Stimulated activated naive B cell treated with anti-CD40 and anti-IgM and Interleukin-4, amounts not matched to agents 10 μg/mL and 1 μg/mL and 100 μg/mL, for 72 hours (primary cell): Measurements from ENCODE around the gene RECK.

Experiments
- ATAC-seq, 2 donors: fragments of 150-1000 bp; cut with Tn5 transposase; replicated peaks; 2 replicates each; pipeline ENCODE4 v1.10.0; 2021; ENCODE audit warnings: moderate library complexity in 1 of 2
- DNase-seq: peaks from one replicate; pipeline ENCODE4 v3.0.0; 2021
- H3K27ac Mint-ChIP-seq: one replicate; pipeline ENCODE4 v1.8.0; 2022; ENCODE audit warnings: mild to moderate bottlenecking, mixed read lengths
- H3K27me3 Mint-ChIP-seq, 2 donors: one replicate each; pipeline ENCODE4 v1.8.0; 2022; ENCODE audit warnings: mixed read lengths in 2 of 2
- H3K36me3 Mint-ChIP-seq, 2 donors: one replicate each; pipeline ENCODE4 v1.8.0; 2022; ENCODE audit warnings: mixed read lengths in 2 of 2, mild to moderate bottlenecking in 1 of 2
- H3K4me1 Mint-ChIP-seq, 2 donors: one replicate each; pipeline ENCODE4 v1.8.0; 2022; ENCODE audit warnings: mixed read lengths in 2 of 2, mild to moderate bottlenecking in 1 of 2
- H3K4me3 Mint-ChIP-seq, 2 donors: one replicate each; pipeline ENCODE4 v1.8.0; 2022; ENCODE audit warnings: mild to moderate bottlenecking in 2 of 2, mixed read lengths in 2 of 2, moderate library complexity in 1 of 2
- H3K9me3 Mint-ChIP-seq, 2 donors: one replicate each; pipeline ENCODE4 v1.8.0; 2022; ENCODE audit warnings: mixed read lengths in 2 of 2, mild to moderate bottlenecking in 1 of 2

Gene RECK

GRCh38 chr9:36138901-36139300 lies 102.2 kb downstream of the RECK start:
- no peaks in the 10 kb centered on the region for H3K9me3 Mint-ChIP-seq
- H3K27me3 Mint-ChIP-seq = peaks cover 0 to 3% of the 10 kb centered on the region in 2 donors
- no peak overlapping the region for H3K4me3 Mint-ChIP-seq
- peaks cover 58 to 78% of the 10 kb centered on the region in 2 donors for H3K4me1 Mint-ChIP-seq
- no peak for ATAC-seq
- no peak overlapping the region for H3K27ac Mint-ChIP-seq
- no peak for DNase-seq
- peaks cover 0 to 2% of the 10 kb centered on the region in 2 donors for H3K36me3 Mint-ChIP-seq

DNA sequence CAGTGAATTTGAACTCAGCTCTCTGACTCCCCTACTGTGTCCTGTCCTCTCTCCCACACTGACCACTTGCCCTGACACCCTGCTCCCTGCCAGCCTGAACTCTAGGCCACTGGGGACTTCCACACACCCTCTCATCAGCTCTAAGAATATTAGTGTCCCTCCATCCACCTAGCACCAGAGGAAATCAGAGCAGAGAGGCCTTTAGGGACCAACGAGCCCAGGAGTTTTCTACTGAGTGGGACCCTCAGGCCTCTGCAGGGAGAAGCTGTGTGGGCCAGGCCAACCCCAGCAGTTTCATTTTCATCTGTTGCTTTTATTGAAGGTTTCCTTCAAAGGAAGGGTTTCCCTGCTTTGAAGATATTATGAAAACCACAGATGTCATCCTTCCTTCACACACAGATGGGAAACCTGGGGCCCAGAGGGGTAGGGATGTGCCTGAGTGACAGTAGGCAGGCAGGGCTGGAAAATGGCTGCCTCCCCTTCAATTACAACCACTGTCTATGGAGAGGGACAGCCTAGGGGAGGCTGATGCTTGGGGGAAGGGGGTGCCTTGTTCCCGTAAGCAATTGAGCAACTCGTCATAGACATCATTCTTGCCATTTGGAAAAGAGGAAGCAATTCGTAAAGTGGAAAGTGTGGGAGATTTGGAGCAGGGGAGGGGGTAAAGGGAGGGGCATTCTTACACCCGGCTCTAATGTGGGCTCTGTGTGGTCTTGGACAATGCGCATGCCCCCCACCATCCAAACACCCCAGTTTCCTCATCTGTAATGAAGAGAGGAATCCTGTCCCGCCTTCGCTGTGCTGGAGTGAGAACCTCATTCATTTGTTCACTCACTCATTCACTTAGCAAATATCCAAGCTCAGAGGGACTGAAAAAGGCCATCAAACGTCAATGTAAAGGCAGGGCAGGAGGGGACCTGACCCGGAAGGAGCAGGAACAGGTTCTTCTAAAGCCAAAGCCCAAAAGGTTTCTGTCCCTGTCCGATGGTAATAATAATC lies 103.7 kb downstream of the RECK start:
- peak overlapping the region; percentile 54 to 62 for H3K4me3 Mint-ChIP-seq
- peaks cover 72 to 93% of the 10 kb centered on the region in 2 donors for H3K4me1 Mint-ChIP-seq
- ATAC-seq (peak in 1 of 2 donors; percentile 9), DNase-seq (no peak)
- peak overlapping the region; percentile 37 for H3K27ac Mint-ChIP-seq
- peaks cover 2% of the 10 kb centered on the region in 2 donors for H3K9me3 Mint-ChIP-seq
- H3K27me3 Mint-ChIP-seq = peaks cover 0 to 3% of the 10 kb centered on the region in 2 donors
- peaks cover 3% of the 10 kb centered on the region in 2 donors for H3K36me3 Mint-ChIP-seq

- no peaks in the 10 kb centered on the region for H3K27me3 Mint-ChIP-seq
- H3K36me3 Mint-ChIP-seq = peaks cover 12% of the 10 kb centered on the region in 2 donors
- peaks cover 70 to 95% of the 10 kb centered on the region in 2 donors for H3K4me1 Mint-ChIP-seq
- H3K27ac Mint-ChIP-seq = peak overlapping the region; percentile 98
- DNase-seq = no peak
- ATAC-seq = no peak
- H3K4me3 Mint-ChIP-seq = peak overlapping the region in 1 of 2 donors; percentile 41
- peaks cover 10 to 11% of the 10 kb centered on the region in 2 donors for H3K9me3 Mint-ChIP-seq
Observed at GRCh38 chr9:36141288-36141687, 104.6 kb downstream of the RECK start.

DNA sequence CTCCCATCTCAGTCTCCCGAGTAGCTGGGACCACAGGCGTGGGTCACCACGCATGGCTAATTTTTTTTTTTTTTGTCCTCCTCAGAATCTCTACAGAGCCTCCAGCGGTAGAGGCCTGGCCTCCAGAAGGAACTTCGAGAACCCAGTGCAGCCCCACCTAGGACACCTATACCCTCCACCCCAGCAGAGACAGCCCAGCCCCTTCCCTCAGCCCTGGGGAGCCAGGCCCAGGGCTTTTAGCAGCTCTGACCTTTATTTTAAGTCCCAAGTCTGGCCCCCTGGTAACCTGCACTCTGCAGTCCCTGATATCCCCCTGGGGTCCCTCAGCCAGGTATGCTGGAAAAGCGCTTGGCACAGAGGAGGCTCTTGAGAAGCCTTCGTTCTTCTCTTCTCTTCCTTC lies 105.0 kb downstream of the RECK start:
- Mint-ChIP-seq H3K4me3 (peak overlapping the region; percentile 13 to 14), H3K9me3 (peaks cover 10 to 13% of the 10 kb centered on the region in 2 donors), H3K36me3 (peaks cover 14% of the 10 kb centered on the region in 2 donors), H3K4me1 (peaks cover 70 to 97% of the 10 kb centered on the region in 2 donors), H3K27me3 (no peaks in the 10 kb centered on the region), H3K27ac (peak overlapping the region; percentile 98)
- no peak for DNase-seq
- ATAC-seq = no peak

GRCh38 chr9:36142510-36143244 lies 106.0 kb downstream of the RECK start:
- Mint-ChIP-seq H3K27ac (peak overlapping the region; percentile 98), H3K9me3 (peaks cover 10 to 13% of the 10 kb centered on the region in 2 donors), H3K4me3 (peak overlapping the region; percentile 80 to 82), H3K36me3 (peaks cover 20 to 23% of the 10 kb centered on the region in 2 donors), H3K27me3 (no peaks in the 10 kb centered on the region), H3K4me1 (peaks cover 67 to 96% of the 10 kb centered on the region in 2 donors)
- ATAC-seq (peak; percentile 59 to 61), DNase-seq (no peak)

DNA sequence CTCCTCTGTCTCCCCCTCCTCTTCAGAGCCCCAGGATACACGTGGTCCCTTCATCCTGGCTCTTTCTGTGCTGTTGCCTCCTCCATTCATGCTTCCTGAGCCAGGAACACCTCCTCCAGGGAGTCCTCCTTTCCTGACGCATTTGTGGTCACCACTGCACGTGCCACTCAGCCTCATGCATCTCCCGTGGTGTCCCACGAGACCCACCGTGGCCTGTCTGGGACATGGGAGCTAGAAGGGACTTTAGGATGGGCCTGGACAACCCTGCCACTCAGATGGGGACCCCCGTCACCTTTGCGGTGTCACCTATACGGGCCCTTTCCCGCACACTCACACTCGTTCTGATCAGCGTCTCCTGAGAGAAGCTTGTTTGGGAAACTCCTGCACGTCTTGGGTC lies 106.5 kb downstream of the RECK start:
- no peaks in the 10 kb centered on the region for H3K27me3 Mint-ChIP-seq
- no peak for ATAC-seq
- H3K36me3 Mint-ChIP-seq = peaks cover 20 to 25% of the 10 kb centered on the region in 2 donors
- peak overlapping the region; percentile 98 for H3K27ac Mint-ChIP-seq
- peaks cover 10 to 13% of the 10 kb centered on the region in 2 donors for H3K9me3 Mint-ChIP-seq
- H3K4me1 Mint-ChIP-seq = peaks cover 64 to 91% of the 10 kb centered on the region in 2 donors
- H3K4me3 Mint-ChIP-seq = peak overlapping the region; percentile 80 to 82
- no peak for DNase-seq

DNA sequence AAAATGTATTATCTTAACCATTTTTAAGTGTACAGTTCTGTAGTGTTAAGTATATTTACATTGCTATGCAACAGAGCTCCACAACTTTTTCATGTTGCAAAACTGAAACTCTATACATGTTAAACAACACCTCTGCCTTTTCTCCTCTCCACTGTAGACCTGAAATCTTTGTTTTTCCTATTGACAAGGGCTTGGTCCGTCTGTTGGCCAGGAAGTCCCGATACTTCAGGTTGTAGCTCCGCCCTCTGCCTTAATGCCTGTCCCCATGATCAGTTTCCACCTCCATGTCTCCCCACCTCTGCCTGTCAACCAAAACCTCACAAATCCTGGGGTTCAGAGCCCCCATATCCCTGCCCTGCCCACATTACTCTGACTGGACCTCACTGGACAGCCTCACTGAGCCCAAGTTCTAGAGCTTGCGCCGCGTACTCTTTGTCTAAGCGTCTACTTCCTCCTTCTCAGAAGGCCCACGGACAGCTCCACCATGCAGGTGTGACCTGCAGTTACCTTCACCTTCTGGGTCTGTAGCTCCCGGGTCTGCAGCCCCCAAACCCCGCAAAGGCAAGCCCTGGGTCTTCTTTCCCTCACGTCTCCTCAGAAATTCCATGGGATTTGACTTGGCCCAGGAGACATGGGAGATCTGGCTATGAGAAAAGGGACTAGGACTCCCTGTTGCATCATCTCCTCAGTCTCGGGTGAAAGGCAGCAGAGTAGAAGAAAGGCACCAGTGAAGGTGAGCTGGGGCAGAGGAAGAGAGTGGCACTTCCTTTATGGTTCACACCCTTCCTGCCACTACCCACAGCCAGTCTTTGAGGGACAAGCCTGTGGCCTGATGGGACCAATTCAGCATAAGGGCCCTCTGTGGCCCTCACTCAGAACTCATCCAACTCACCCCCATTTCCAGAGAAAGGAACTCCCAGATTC lies 107.9 kb downstream of the RECK start:
- Mint-ChIP-seq H3K4me3 (peak overlapping the region; percentile 80 to 82), H3K36me3 (peaks cover 20 to 25% of the 10 kb centered on the region in 2 donors), H3K4me1 (peaks cover 52 to 79% of the 10 kb centered on the region in 2 donors), H3K27me3 (no peaks in the 10 kb centered on the region), H3K27ac (peak overlapping the region; percentile 98), H3K9me3 (peaks cover 10 to 13% of the 10 kb centered on the region in 2 donors)
- DNase-seq (no peak), ATAC-seq (peak; percentile 30 to 41)

GRCh38 chr9:36145970-36146369 lies 109.3 kb downstream of the RECK start:
- no peak overlapping the region for H3K27ac Mint-ChIP-seq
- H3K4me1 Mint-ChIP-seq = peaks cover 49 to 78% of the 10 kb centered on the region in 2 donors
- peaks cover 20 to 27% of the 10 kb centered on the region in 2 donors for H3K36me3 Mint-ChIP-seq
- H3K4me3 Mint-ChIP-seq = no peak overlapping the region
- DNase-seq = no peak
- no peaks in the 10 kb centered on the region for H3K27me3 Mint-ChIP-seq
- no peak for ATAC-seq
- peaks cover 10 to 13% of the 10 kb centered on the region in 2 donors for H3K9me3 Mint-ChIP-seq

GRCh38 chr9:36146651-36147050 lies 109.9 kb downstream of the RECK start:
- Mint-ChIP-seq H3K36me3 (peaks cover 22 to 32% of the 10 kb centered on the region in 2 donors), H3K27ac (no peak overlapping the region)
- no peak for ATAC-seq

DNA sequence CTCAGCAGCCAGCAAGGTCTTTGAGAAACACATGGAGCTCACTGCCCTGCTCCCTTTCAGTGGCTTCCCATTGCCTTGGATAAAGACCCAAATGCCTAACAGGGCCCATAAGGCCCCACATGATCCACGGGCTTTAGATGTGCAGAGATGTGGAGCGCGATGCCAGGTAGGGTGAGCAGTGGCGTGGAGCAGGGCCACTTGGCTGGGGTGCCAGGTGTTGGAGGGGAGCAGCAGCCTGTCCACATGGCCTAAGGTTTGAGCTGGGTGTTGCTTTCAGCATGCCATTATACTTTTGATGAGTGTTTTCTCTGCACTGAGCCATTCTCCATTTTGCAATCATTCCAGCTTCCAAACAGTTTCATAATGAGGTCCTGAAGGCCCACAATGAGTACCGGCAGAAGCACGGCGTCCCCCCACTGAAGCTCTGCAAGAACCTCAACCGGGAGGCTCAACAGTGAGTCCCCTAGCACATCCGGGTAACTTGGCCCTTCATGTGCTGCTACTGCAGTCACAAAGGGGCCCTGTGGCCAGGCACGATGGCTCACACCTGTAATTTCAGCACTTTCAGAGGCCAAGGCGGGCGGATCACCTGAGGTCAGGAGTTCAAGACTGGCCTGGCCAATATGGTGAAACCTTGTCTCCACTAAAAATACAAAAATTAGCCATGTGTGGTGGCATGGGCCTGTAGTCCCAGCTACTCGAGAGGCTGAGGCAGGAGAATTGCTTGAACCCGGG lies 110.9 kb downstream of the RECK start:
- H3K27me3 Mint-ChIP-seq = no peaks in the 10 kb centered on the region
- no peak overlapping the region for H3K4me3 Mint-ChIP-seq
- H3K36me3 Mint-ChIP-seq = peaks cover 22 to 36% of the 10 kb centered on the region in 2 donors
- DNase-seq (no peak), ATAC-seq (no peak)
- peaks cover 48 to 76% of the 10 kb centered on the region in 2 donors for H3K4me1 Mint-ChIP-seq
- peak overlapping the region; percentile 47 for H3K27ac Mint-ChIP-seq
- H3K9me3 Mint-ChIP-seq = peaks cover 10 to 13% of the 10 kb centered on the region in 2 donors

More at GRCh38 chr9:36146651-36147050, 109.9 kb downstream of the RECK start:
- peaks cover 51 to 78% of the 10 kb centered on the region in 2 donors for H3K4me1 Mint-ChIP-seq
- H3K9me3 Mint-ChIP-seq = peaks cover 10 to 13% of the 10 kb centered on the region in 2 donors
- no peaks in the 10 kb centered on the region for H3K27me3 Mint-ChIP-seq
- DNase-seq = no peak
- no peak overlapping the region for H3K4me3 Mint-ChIP-seq

GRCh38 chr9:36148311-36149051 lies 111.8 kb downstream of the RECK start:
- H3K4me3 Mint-ChIP-seq = no peak overlapping the region
- H3K27ac Mint-ChIP-seq = no peak overlapping the region

GRCh38 chr9:36149197-36149596 lies 112.5 kb downstream of the RECK start:
- ATAC-seq = no peak
- no peak for DNase-seq
- H3K4me3 Mint-ChIP-seq = no peak overlapping the region
- H3K4me1 Mint-ChIP-seq = peaks cover 45 to 74% of the 10 kb centered on the region in 2 donors
- peaks cover 10 to 13% of the 10 kb centered on the region in 2 donors for H3K9me3 Mint-ChIP-seq
- H3K36me3 Mint-ChIP-seq = peaks cover 26 to 41% of the 10 kb centered on the region in 2 donors
- H3K27me3 Mint-ChIP-seq = no peaks in the 10 kb centered on the region
- H3K27ac Mint-ChIP-seq = no peak overlapping the region

More at GRCh38 chr9:36148311-36149051, 111.8 kb downstream of the RECK start:
- Mint-ChIP-seq H3K9me3 (peaks cover 10 to 13% of the 10 kb centered on the region in 2 donors), H3K4me1 (peaks cover 45 to 74% of the 10 kb centered on the region in 2 donors), H3K27me3 (no peaks in the 10 kb centered on the region), H3K36me3 (peaks cover 26 to 40% of the 10 kb centered on the region in 2 donors)
- DNase-seq (no peak), ATAC-seq (no peak)
